GM13976 (cell line): ENCODE results near the gene HSPBP1.

Experiments used
- DNase-seq: peaks from one replicate; pipeline ENCODE4 v3.0.0; 2012; ENCODE audit warnings: low spot score
- CTCF ChIP-seq: IDR thresholded peaks from 2 replicates; pipeline ENCODE4 v1.5.1; 2012; ENCODE audit warnings: borderline replicate concordance, mild to moderate bottlenecking; ENCODE audit not compliant: insufficient read depth; ENCODE audit errors: extremely low read depth, missing control alignments, control extremely low read depth
- in situ Hi-C: fragments of 300-500 bp; cut with MboI; formaldehyde crosslinking; loops from one replicate; pipeline ENCODE4 v1.12.0; 2022; ENCODE audit warnings: low sequenced_read_pairs, mixed read lengths, inconsistent platforms; ENCODE audit not compliant: unreplicated experiment

HSPBP1 gene

GRCh38 chr19:55300886-55301458, 21.1 kb upstream of the HSPBP1 start:
- no peak for TF ChIP-seq CTCF
- DNase-seq = no peak
- in situ Hi-C loops = no loop called here

DNA sequence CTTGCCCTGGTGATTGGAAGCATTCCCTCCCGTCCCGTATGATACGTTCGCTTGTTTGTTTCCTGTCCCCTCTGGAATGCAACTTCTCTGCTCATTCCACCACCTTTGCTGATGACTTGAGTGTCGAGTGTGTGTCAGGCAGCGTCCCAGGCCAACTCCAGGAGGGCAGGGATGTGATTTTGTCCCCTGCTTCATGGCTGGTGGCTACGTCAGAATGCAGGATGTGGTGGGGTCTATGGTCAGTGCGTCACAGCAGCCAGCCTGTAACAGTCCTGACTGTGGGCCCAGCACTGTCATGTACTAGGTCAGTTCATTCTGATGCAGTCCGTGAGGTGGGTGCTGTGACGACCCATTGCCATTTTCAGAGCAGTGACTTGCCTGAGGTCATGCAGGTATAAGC, 20.1 kb upstream of the HSPBP1 start:
- in situ Hi-C loops = no loop called here
- TF ChIP-seq CTCF = no peak
- no peak for DNase-seq

GRCh38 chr19:55297267-55297666, 17.4 kb upstream of the HSPBP1 start:
- TF ChIP-seq CTCF = no peak
- in situ Hi-C loops = no loop called here
- DNase-seq = no peak

DNA sequence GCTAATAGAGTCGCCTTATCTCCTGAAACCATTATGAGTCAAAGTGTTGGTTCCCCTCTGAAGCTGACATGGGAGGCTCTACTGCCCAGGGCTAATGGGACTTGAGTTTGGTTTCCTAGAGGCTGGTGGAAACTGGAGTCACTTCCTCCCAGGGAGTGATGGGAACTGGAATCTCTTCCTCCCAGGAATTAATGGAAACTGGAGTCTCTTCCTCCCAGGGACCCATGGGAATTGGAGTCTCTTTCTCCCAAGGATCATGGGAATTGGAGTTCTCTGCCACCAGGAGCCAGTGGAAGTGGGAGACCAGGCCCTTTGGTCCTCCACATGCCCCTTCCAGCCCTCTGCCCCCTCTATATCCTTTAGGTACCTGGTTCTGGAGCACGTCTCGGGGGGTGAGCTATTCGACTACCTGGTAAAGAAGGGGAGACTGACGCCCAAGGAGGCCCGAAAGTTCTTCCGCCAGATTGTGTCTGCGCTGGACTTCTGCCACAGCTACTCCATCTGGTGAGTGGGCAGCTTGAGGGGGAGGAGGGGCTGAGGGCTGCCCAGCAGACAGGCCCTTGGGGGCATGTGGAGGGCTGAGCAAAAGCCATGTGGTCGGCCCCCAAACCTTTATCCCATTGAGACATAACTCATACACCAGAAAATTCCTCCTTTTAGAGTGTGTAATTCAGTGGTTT, 9.3 kb upstream of the HSPBP1 start:
- DNase-seq = no peak
- TF ChIP-seq CTCF = no peak
- in situ Hi-C loops = no loop called here

- DNase-seq = no peak
- TF ChIP-seq CTCF = no peak
- in situ Hi-C loops = no loop called here
Measured at GRCh38 chr19:55287361-55288079, 7.6 kb upstream of the HSPBP1 start.

- TF ChIP-seq CTCF = no peak
- in situ Hi-C loops = no loop called here
- DNase-seq = no peak
Measured at GRCh38 chr19:55285229-55285890, 5.5 kb upstream of the HSPBP1 start.
